Stimulated activated naive B cell treated with anti-CD40 and anti-IgM and Interleukin-4, amounts not matched to agents 10 μg/mL and 1 μg/mL and 100 μg/mL, for 72 hours (primary cell): ENCODE measurements around the gene EXOC6.
"Not testable (repeated sequence)": the region's sequence is repeated elsewhere in the genome, so short reads cannot be mapped to it uniquely, and the experiment has no call there.

Source experiments
- ATAC-seq, 2 donors: fragments of 150-1000 bp; cut with Tn5 transposase; replicated peaks; 2 replicates each; pipeline ENCODE4 v1.10.0; 2021; ENCODE audit warnings: moderate library complexity in 1 of 2
- DNase-seq: peaks from one replicate; pipeline ENCODE4 v3.0.0; 2021
- H3K27ac Mint-ChIP-seq: one replicate; pipeline ENCODE4 v1.8.0; 2022; ENCODE audit warnings: mild to moderate bottlenecking, mixed read lengths
- H3K27me3 Mint-ChIP-seq, 2 donors: one replicate each; pipeline ENCODE4 v1.8.0; 2022; ENCODE audit warnings: mixed read lengths in 2 of 2
- H3K36me3 Mint-ChIP-seq, 2 donors: one replicate each; pipeline ENCODE4 v1.8.0; 2022; ENCODE audit warnings: mixed read lengths in 2 of 2, mild to moderate bottlenecking in 1 of 2
- H3K4me1 Mint-ChIP-seq, 2 donors: one replicate each; pipeline ENCODE4 v1.8.0; 2022; ENCODE audit warnings: mixed read lengths in 2 of 2, mild to moderate bottlenecking in 1 of 2
- H3K4me3 Mint-ChIP-seq, 2 donors: one replicate each; pipeline ENCODE4 v1.8.0; 2022; ENCODE audit warnings: mild to moderate bottlenecking in 2 of 2, mixed read lengths in 2 of 2, moderate library complexity in 1 of 2
- H3K9me3 Mint-ChIP-seq, 2 donors: one replicate each; pipeline ENCODE4 v1.8.0; 2022; ENCODE audit warnings: mixed read lengths in 2 of 2, mild to moderate bottlenecking in 1 of 2

EXOC6 gene

GRCh38 chr10:92961638-92962037 lies 113.3 kb downstream of the EXOC6 start:
- ATAC-seq (no peak), DNase-seq (no peak)
- H3K36me3 Mint-ChIP-seq: peaks cover 4 to 16% of the 10 kb centered on the region in 2 donors
- no peaks in the 10 kb centered on the region for H3K27me3 Mint-ChIP-seq
- no peak overlapping the region for H3K27ac Mint-ChIP-seq
- no peaks in the 10 kb centered on the region for H3K9me3 Mint-ChIP-seq
- peaks cover 4 to 17% of the 10 kb centered on the region in 2 donors for H3K4me1 Mint-ChIP-seq
- H3K4me3 Mint-ChIP-seq: no peak overlapping the region

- Mint-ChIP-seq H3K4me3 (no peak overlapping the region), H3K4me1 (no peaks in the 10 kb centered on the region), H3K9me3 (no peaks in the 10 kb centered on the region), H3K36me3 (peaks cover 5% of the 10 kb centered on the region in 2 donors), H3K27me3 (no peaks in the 10 kb centered on the region), H3K27ac (no peak overlapping the region)
- no peak for ATAC-seq
- no peak for DNase-seq
Observed at GRCh38 chr10:92965314-92965713, 117.0 kb downstream of the EXOC6 start.

- no peak overlapping the region for H3K27ac Mint-ChIP-seq
- peaks cover 4 to 5% of the 10 kb centered on the region in 2 donors for H3K9me3 Mint-ChIP-seq
- no peaks in the 10 kb centered on the region for H3K27me3 Mint-ChIP-seq
- peaks cover 0 to 4% of the 10 kb centered on the region in 2 donors for H3K4me1 Mint-ChIP-seq
- ATAC-seq (no peak), DNase-seq (no peak)
- H3K4me3 Mint-ChIP-seq: no peak overlapping the region
- peaks cover 19 to 24% of the 10 kb centered on the region in 2 donors for H3K36me3 Mint-ChIP-seq
Observed at GRCh38 chr10:92967641-92968040, 119.3 kb downstream of the EXOC6 start.

GRCh38 chr10:92969151-92969550 lies 120.8 kb downstream of the EXOC6 start:
- Mint-ChIP-seq H3K4me3 (no peak overlapping the region), H3K27ac (no peak overlapping the region), H3K27me3 (no peaks in the 10 kb centered on the region), H3K9me3 (peaks cover 4 to 5% of the 10 kb centered on the region in 2 donors), H3K4me1 (peaks cover 0 to 4% of the 10 kb centered on the region in 2 donors), H3K36me3 (peaks cover 24 to 38% of the 10 kb centered on the region in 2 donors)
- no peak for DNase-seq
- no peak for ATAC-seq

GRCh38 chr10:92970301-92971070 lies 122.2 kb downstream of the EXOC6 start:
- no peak overlapping the region for H3K27ac Mint-ChIP-seq
- peaks cover 5% of the 10 kb centered on the region in 2 donors for H3K9me3 Mint-ChIP-seq
- ATAC-seq (no peak), DNase-seq (no peak)
- H3K27me3 Mint-ChIP-seq: no peaks in the 10 kb centered on the region
- H3K4me1 Mint-ChIP-seq: peaks cover 0 to 4% of the 10 kb centered on the region in 2 donors
- H3K36me3 Mint-ChIP-seq: peaks cover 28 to 43% of the 10 kb centered on the region in 2 donors
- H3K4me3 Mint-ChIP-seq: no peak overlapping the region

GRCh38 chr10:92972066-92972870 lies 123.9 kb downstream of the EXOC6 start:
- Mint-ChIP-seq H3K4me3 (no peak overlapping the region), H3K9me3 (peaks cover 5% of the 10 kb centered on the region in 2 donors), H3K27ac (peak overlapping the region; percentile 65), H3K4me1 (peaks cover 0 to 4% of the 10 kb centered on the region in 2 donors), H3K36me3 (peaks cover 27 to 43% of the 10 kb centered on the region in 2 donors), H3K27me3 (no peaks in the 10 kb centered on the region)
- DNase-seq (no peak), ATAC-seq (no peak)

GRCh38 chr10:92972886-92973285 lies 124.6 kb downstream of the EXOC6 start:
- peaks cover 5% of the 10 kb centered on the region in 2 donors for H3K9me3 Mint-ChIP-seq
- ATAC-seq (no peak), DNase-seq (no peak)
- no peak overlapping the region for H3K4me3 Mint-ChIP-seq
- peaks cover 27 to 43% of the 10 kb centered on the region in 2 donors for H3K36me3 Mint-ChIP-seq
- no peak overlapping the region for H3K27ac Mint-ChIP-seq
- peaks cover 0 to 4% of the 10 kb centered on the region in 2 donors for H3K4me1 Mint-ChIP-seq
- no peaks in the 10 kb centered on the region for H3K27me3 Mint-ChIP-seq

- H3K4me1 Mint-ChIP-seq, ATAC-seq, DNase-seq, H3K4me3 Mint-ChIP-seq, H3K27me3 Mint-ChIP-seq, H3K9me3 Mint-ChIP-seq, H3K27ac Mint-ChIP-seq: not testable (repeated sequence)
- H3K36me3 Mint-ChIP-seq: peaks cover 20 to 37% of the 10 kb centered on the region in 2 donors
Observed at GRCh38 chr10:92976278-92976677, 128.0 kb downstream of the EXOC6 start.

GRCh38 chr10:92989250-92989649 lies 140.9 kb downstream of the EXOC6 start:
- H3K9me3 Mint-ChIP-seq: peaks cover 0 to 5% of the 10 kb centered on the region in 2 donors
- ATAC-seq: no peak
- no peaks in the 10 kb centered on the region for H3K27me3 Mint-ChIP-seq
- H3K4me1 Mint-ChIP-seq: peaks cover 7 to 26% of the 10 kb centered on the region in 2 donors
- H3K27ac Mint-ChIP-seq: no peak overlapping the region
- DNase-seq: no peak
- H3K4me3 Mint-ChIP-seq: no peak overlapping the region
- H3K36me3 Mint-ChIP-seq: peaks cover 8 to 18% of the 10 kb centered on the region in 2 donors

GRCh38 chr10:92990615-92991014 lies 142.3 kb downstream of the EXOC6 start:
- peak; percentile 1 for DNase-seq
- peaks cover 1 to 4% of the 10 kb centered on the region in 2 donors for H3K36me3 Mint-ChIP-seq
- H3K27ac Mint-ChIP-seq: peak overlapping the region; percentile 7
- no peaks in the 10 kb centered on the region for H3K27me3 Mint-ChIP-seq
- peak; percentile 83 to 84 for ATAC-seq
- no peaks in the 10 kb centered on the region for H3K9me3 Mint-ChIP-seq
- peaks cover 7 to 27% of the 10 kb centered on the region in 2 donors for H3K4me1 Mint-ChIP-seq
- H3K4me3 Mint-ChIP-seq: no peak overlapping the region

- H3K4me1 Mint-ChIP-seq: peaks cover 7 to 27% of the 10 kb centered on the region in 2 donors
- H3K9me3 Mint-ChIP-seq: no peaks in the 10 kb centered on the region
- no peaks in the 10 kb centered on the region for H3K27me3 Mint-ChIP-seq
- no peak overlapping the region for H3K4me3 Mint-ChIP-seq
- H3K36me3 Mint-ChIP-seq: peaks cover 1 to 4% of the 10 kb centered on the region in 2 donors
- no peak overlapping the region for H3K27ac Mint-ChIP-seq
- ATAC-seq (no peak), DNase-seq (no peak)
Observed at GRCh38 chr10:92991513-92991912, 143.2 kb downstream of the EXOC6 start.

GRCh38 chr10:92993699-92994272 lies 145.5 kb downstream of the EXOC6 start:
- Mint-ChIP-seq H3K4me1 (peaks cover 7 to 31% of the 10 kb centered on the region in 2 donors), H3K36me3 (peaks cover 0 to 4% of the 10 kb centered on the region in 2 donors), H3K27ac (peak overlapping the region; percentile 51), H3K9me3 (no peaks in the 10 kb centered on the region), H3K4me3 (no peak overlapping the region), H3K27me3 (no peaks in the 10 kb centered on the region)
- ATAC-seq (no peak), DNase-seq (no peak)

- no peak overlapping the region for H3K4me3 Mint-ChIP-seq
- H3K4me1 Mint-ChIP-seq: peaks cover 7 to 29% of the 10 kb centered on the region in 2 donors
- H3K36me3 Mint-ChIP-seq: peaks cover 0 to 4% of the 10 kb centered on the region in 2 donors
- H3K27me3 Mint-ChIP-seq: no peaks in the 10 kb centered on the region
- H3K9me3 Mint-ChIP-seq: no peaks in the 10 kb centered on the region
- no peak for DNase-seq
- H3K27ac Mint-ChIP-seq: no peak overlapping the region
- ATAC-seq: no peak
Observed at GRCh38 chr10:92995509-92995908, 147.2 kb downstream of the EXOC6 start.

- Mint-ChIP-seq H3K4me3 (no peak overlapping the region), H3K27me3 (no peaks in the 10 kb centered on the region), H3K4me1 (peaks cover 0 to 15% of the 10 kb centered on the region in 2 donors), H3K9me3 (no peaks in the 10 kb centered on the region), H3K36me3 (no peaks in the 10 kb centered on the region), H3K27ac (no peak overlapping the region)
- ATAC-seq (no peak), DNase-seq (no peak)
Observed at GRCh38 chr10:92997620-92998019, 149.3 kb downstream of the EXOC6 start.
